ENCODE measurements around the gene PIK3CA.

DNA sequence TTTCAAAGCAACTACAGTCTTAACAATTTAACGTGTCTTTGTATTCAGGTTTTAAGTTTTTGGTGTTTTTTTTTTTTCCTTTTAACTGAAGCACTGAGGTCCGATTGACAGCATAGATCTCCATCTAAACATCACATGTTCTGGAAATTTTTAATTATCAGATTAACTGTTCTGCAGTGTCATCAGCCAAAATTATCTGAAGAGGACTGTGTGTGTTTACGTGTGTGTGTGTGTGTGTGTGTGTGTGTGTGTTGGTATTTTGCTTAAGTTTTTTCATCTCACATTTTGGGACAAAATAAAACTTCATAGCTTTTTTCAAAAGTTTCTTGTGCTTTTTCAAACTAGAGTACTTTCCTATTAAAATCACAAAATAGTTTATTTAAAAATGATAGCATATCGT lies 1.8 kb downstream of the PIK3CA start:
- no peak for TF ChIP-seq CTCF (conservative IDR thresholded peaks at IDR 0.05; ENCODE audit: low read depth in 2 of 2)
- no peak for TF ChIP-seq EZH2phosphoT487 (IDR thresholded peaks at IDR 0.05; ENCODE audit: unreplicated experiment)
- no peak for TF ChIP-seq POLR2AphosphoS5 (IDR thresholded peaks at IDR 0.05; ENCODE audit: low read depth)
- TF ChIP-seq, protein P1, sequence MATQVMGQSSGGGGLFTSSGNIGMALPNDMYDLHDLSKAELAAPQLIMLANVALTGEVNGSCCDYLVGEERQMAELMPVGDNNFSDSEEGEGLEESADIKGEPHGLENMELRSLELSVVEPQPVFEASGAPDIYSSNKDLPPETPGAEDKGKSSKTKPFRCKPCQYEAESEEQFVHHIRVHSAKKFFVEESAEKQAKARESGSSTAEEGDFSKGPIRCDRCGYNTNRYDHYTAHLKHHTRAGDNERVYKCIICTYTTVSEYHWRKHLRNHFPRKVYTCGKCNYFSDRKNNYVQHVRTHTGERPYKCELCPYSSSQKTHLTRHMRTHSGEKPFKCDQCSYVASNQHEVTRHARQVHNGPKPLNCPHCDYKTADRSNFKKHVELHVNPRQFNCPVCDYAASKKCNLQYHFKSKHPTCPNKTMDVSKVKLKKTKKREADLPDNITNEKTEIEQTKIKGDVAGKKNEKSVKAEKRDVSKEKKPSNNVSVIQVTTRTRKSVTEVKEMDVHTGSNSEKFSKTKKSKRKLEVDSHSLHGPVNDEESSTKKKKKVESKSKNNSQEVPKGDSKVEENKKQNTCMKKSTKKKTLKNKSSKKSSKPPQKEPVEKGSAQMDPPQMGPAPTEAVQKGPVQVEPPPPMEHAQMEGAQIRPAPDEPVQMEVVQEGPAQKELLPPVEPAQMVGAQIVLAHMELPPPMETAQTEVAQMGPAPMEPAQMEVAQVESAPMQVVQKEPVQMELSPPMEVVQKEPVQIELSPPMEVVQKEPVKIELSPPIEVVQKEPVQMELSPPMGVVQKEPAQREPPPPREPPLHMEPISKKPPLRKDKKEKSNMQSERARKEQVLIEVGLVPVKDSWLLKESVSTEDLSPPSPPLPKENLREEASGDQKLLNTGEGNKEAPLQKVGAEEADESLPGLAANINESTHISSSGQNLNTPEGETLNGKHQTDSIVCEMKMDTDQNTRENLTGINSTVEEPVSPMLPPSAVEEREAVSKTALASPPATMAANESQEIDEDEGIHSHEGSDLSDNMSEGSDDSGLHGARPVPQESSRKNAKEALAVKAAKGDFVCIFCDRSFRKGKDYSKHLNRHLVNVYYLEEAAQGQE (IDR thresholded peaks at IDR 0.05; ENCODE audit: unreplicated experiment), result no peak
